ENCODE data around the gene PAMR1.
"Not testable (repeated sequence)": the region's sequence is repeated elsewhere in the genome, so short reads cannot be mapped to it uniquely, and the experiment has no call there.

DNA sequence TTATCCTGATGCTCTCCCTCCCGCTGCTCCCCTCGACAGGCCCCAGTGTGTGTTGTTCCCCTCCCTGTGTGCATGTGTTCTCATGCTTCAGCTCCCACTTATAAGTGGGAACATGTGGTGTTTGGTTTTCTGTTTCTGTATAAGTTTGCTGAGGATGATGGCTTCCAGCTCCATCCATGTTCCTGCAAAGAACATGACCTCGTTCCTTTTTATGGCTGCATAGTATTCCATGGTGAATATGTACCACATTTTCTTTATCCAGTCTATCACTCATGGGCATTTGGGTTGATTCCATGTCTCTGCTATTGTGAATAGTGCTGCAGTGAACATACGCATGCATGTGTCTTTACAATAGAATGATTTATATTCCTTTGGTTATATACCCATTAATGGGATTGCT, 22.6 kb upstream of the PAMR1 start:
- TF ChIP-seq, protein P1, sequence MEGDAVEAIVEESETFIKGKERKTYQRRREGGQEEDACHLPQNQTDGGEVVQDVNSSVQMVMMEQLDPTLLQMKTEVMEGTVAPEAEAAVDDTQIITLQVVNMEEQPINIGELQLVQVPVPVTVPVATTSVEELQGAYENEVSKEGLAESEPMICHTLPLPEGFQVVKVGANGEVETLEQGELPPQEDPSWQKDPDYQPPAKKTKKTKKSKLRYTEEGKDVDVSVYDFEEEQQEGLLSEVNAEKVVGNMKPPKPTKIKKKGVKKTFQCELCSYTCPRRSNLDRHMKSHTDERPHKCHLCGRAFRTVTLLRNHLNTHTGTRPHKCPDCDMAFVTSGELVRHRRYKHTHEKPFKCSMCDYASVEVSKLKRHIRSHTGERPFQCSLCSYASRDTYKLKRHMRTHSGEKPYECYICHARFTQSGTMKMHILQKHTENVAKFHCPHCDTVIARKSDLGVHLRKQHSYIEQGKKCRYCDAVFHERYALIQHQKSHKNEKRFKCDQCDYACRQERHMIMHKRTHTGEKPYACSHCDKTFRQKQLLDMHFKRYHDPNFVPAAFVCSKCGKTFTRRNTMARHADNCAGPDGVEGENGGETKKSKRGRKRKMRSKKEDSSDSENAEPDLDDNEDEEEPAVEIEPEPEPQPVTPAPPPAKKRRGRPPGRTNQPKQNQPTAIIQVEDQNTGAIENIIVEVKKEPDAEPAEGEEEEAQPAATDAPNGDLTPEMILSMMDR (IDR thresholded peaks at IDR 0.05) = not testable (repeated sequence)
- TF ChIP-seq POLR2A (IDR thresholded peaks at IDR 0.05) = not testable (repeated sequence)

Measured in lower leg skin (tissue), 3 donors.